Endothelial cell of umbilical vein (primary cell): ENCODE data around the gene CYB561A3. TPM values are rescaled to one million over a fixed set of nuclear protein-coding genes. Genes with fewer than 3 reads are reported as not detected.

Source experiments
- BruUV-seq: library from RNA; stranded (reverse); fragments of 400-500 nt; replicated peaks from 2 replicates; lab custom pipeline; 2021; lab: Mats Ljungman, UMichigan
- CTCF ChIA-PET: fragments of 300-600, 350-600 bp; sonication (Branson Sonifier 250); formaldehyde crosslinking; loops from one replicate; lab custom pipeline; 2021; ENCODE audit warnings: antibody characterized with exemption, inconsistent platforms; lab: Charles Lee
- POLR2A ChIA-PET: fragments of 300-600, 350-600 bp; sonication (Branson Sonifier 250); formaldehyde crosslinking; loops from one replicate; lab custom pipeline; 2021; ENCODE audit warnings: antibody characterized with exemption, inconsistent platforms; lab: Charles Lee
- DNase-seq: peaks from one replicate; pipeline ENCODE4 v3.0.0-alpha.2; 2011; ENCODE audit warnings: low read depth, low spot score
- FAIRE-seq: peaks from 2 replicates; lab custom pipeline; 2011; peaks lifted over from hg19 to GRCh38; lab: Jason Lieb, UNC
- H2AFZ ChIP-seq: 2 replicates; pipeline ENCODE4 v1.6.0; 2012; ENCODE audit warnings: low read depth, low read length, control low read depth, inconsistent platforms
- H3K27ac ChIP-seq: 2 replicates; pipeline ENCODE4 v1.5.1; 2011; ENCODE audit warnings: low read depth, mild to moderate bottlenecking, control low read depth, low read length, moderate library complexity; ENCODE audit not compliant: insufficient read depth
- H3K27me3 ChIP-seq, 2 experiments: 2 replicates each; pipeline versions ENCODE4 v1.6.0 to v1.6.1; 2011; ENCODE audit warnings: low read length in 2 of 2, mixed read lengths in 1 of 2; ENCODE audit not compliant: control insufficient read depth in 2 of 2, insufficient read depth in 2 of 2
- H3K36me3 ChIP-seq, 2 experiments: 2 replicates in 1 of 2; 3 replicates in 1 of 2; pipeline ENCODE4 v1.5.1; 2011; ENCODE audit warnings: low read length in 2 of 2, mild to moderate bottlenecking in 1 of 2, moderate library complexity in 1 of 2; ENCODE audit not compliant: control insufficient read depth in 2 of 2, insufficient read depth in 2 of 2; ENCODE audit errors: extremely low read depth in 1 of 2
- H3K4me1 ChIP-seq: 3 replicates; pipeline ENCODE4 v1.5.1; 2011; ENCODE audit warnings: mild to moderate bottlenecking, low read length; ENCODE audit not compliant: control insufficient read depth, insufficient read depth; ENCODE audit errors: extremely low read depth
- H3K4me2 ChIP-seq: 2 replicates; pipeline ENCODE4 v1.6.1; 2011; ENCODE audit warnings: low read length, control low read depth, mixed read lengths; ENCODE audit not compliant: insufficient read depth
- H3K4me3 ChIP-seq, 3 experiments: fragments of 200-600 bp in 1 of 3; sonication (generic), shearing (Covaris generic) in 1 of 3; replicated peaks in 1 of 3; 2 replicates each; pipeline ENCODE4 v1.5.1; 2011 to 2016; ENCODE audit warnings: control low read depth in 3 of 3, low read length in 3 of 3, mild to moderate bottlenecking in 2 of 3, inconsistent platforms in 1 of 3, low read depth in 1 of 3, moderate library complexity in 1 of 3; ENCODE audit not compliant: insufficient read depth in 1 of 3
- H3K79me2 ChIP-seq: 2 replicates; pipeline ENCODE4 v1.6.0; 2012; ENCODE audit warnings: low read length, inconsistent platforms; ENCODE audit not compliant: control insufficient read depth, insufficient read depth
- H3K9ac ChIP-seq: replicated peaks from 2 replicates; pipeline ENCODE3; 2011; ENCODE audit warnings: low read length, control low read depth; ENCODE audit not compliant: insufficient read depth; ENCODE audit errors: extremely low read depth
- H3K9me1 ChIP-seq: replicated peaks from 3 replicates; pipeline ENCODE4 v1.6.0; 2011; ENCODE audit warnings: mild to moderate bottlenecking, low read length; ENCODE audit not compliant: control insufficient read depth, insufficient read depth; ENCODE audit errors: extremely low read depth
- H3K9me3 ChIP-seq: replicated peaks from 2 replicates; pipeline ENCODE4 v1.5.1; 2012; ENCODE audit warnings: low read length, inconsistent platforms; ENCODE audit not compliant: control insufficient read depth, insufficient read depth
- H4K20me1 ChIP-seq: replicated peaks from 2 replicates; pipeline ENCODE3; 2011; ENCODE audit warnings: mild to moderate bottlenecking, low read length; ENCODE audit not compliant: control insufficient read depth, insufficient read depth; ENCODE audit errors: extremely low read depth
- EZH2 ChIP-seq: IDR thresholded peaks from 2 replicates; pipeline ENCODE4 v1.6.1; 2012; ENCODE audit warnings: borderline replicate concordance, low read depth, mild to moderate bottlenecking, moderate library complexity, low read length, inconsistent platforms; ENCODE audit not compliant: severe bottlenecking
- GATA2 ChIP-seq: IDR thresholded peaks from 2 replicates; pipeline ENCODE4 v1.7.0; 2011; ENCODE audit warnings: low read depth, mild to moderate bottlenecking, moderate library complexity, mixed read lengths, low read length; ENCODE audit not compliant: insufficient read length, insufficient read depth
- JUN ChIP-seq: IDR thresholded peaks from 2 replicates; pipeline ENCODE4 v1.6.1; 2011; ENCODE audit warnings: borderline replicate concordance, low read depth; ENCODE audit not compliant: insufficient read length, insufficient read depth
- POLR2A ChIP-seq: IDR thresholded peaks from 2 replicates; pipeline ENCODE4 v1.6.1; 2012; ENCODE audit warnings: low read depth, mild to moderate bottlenecking, control low read depth, low read length
- dilution Hi-C: fragments of 300-500 bp; cut with MboI; formaldehyde crosslinking; loops from one replicate; pipeline ENCODE4 v1.15.0; 2019; ENCODE audit warnings: low sequenced_read_pairs; ENCODE audit not compliant: extremely low pct_ligation_motif_present
- intact Hi-C: fragments of 100-400 bp; cut with micrococcal nuclease; formaldehyde crosslinking; loops from one replicate; pipeline ENCODE4 v1.10.0; 2022
- polyA plus RNA-seq, 4 experiments: library from polyadenylated mRNA; depleted of rRNA in 3 of 4; stranded (reverse) in 3 of 4; unstranded in 1 of 4; fragments of >200 nt; gene quantifications; 2 replicates each; pipeline versions ENCODE4 v1.2.1 to v1.2.3, GENCODE V29; 2011 to 2012; ENCODE audit warnings: missing spikeins in 1 of 4
- total RNA-seq: library from RNA; stranded (reverse); gene quantifications from 2 replicates; pipeline ENCODE4 v1.2.3, GENCODE V29; 2021
- TF ChIP-seq, protein P1 (sequence below), 2 donors: IDR thresholded peaks; 1 replicate in 1 of 2; 2 replicates in 1 of 2; pipeline ENCODE4 v1.5.1; 2011; ENCODE audit warnings: low read length in 2 of 2, mild to moderate bottlenecking in 2 of 2, moderate library complexity in 2 of 2, control low read depth in 1 of 2, inconsistent platforms in 1 of 2, low read depth in 1 of 2; ENCODE audit not compliant: insufficient read depth in 1 of 2; ENCODE audit errors: extremely low read depth in 1 of 2

The CYB561A3 gene
- total and polyA plus RNA-seq, 2 donors (not counting 3 experiments of a cell fraction or from before 2014, with no cell fraction given), result 41.6 to 103 TPM

DNA sequence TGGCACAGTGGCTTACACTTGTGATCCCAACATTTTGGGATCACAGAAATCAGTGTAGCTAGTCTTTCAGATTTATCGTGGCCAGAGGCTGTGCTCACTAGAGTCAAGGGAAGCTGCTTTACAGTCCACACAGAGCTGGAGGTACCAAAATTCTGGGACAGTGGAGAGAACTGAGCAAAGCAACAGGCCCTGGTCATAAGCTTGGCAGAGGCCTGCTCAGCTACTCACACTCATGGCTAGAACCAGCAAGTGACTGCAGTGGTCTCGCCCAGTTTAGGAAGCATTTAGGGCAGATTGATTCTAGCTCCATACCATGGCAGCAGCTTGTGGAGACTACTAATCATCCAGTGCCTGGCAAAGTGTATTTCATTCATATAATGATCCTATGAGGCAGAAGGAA, 39.5 kb upstream of the CYB561A3 start:
- intact Hi-C loops, result no loop called here
- H3K27ac ChIP-seq, result no peak overlapping the region
- H3K4me2 ChIP-seq, result no peak overlapping the region
- TF ChIP-seq GATA2 (no peak), POLR2A (peak; percentile 6), JUN (no peak), EZH2 (no peak)
- H3K79me2 ChIP-seq, result no peaks in the 10 kb centered on the region
- FAIRE-seq (no peak), DNase-seq (no peak)
- H2AFZ ChIP-seq, result no peak overlapping the region
- CTCF ChIA-PET, result interaction anchor here (1.2 to 2.0 kb wide), 4 partner anchors 9 to 34 kb away, joined by 3 to 10 read pairs (median 6); partner anchors contain the start of gene TMEM216
- no peak overlapping the region for H3K9ac ChIP-seq
- no peaks in the 10 kb centered on the region for H3K9me3 ChIP-seq
- no peaks in the 10 kb centered on the region for H4K20me1 ChIP-seq
- H3K36me3 ChIP-seq, result peaks cover 15 to 36% of the 10 kb centered on the region in 2 experiments
- H3K4me3 ChIP-seq, result no peak overlapping the region
- no TSS peak for BruUV-seq
- H3K4me1 ChIP-seq, result no peaks in the 10 kb centered on the region
- H3K27me3 ChIP-seq, result no peaks in the 10 kb centered on the region
- dilution Hi-C loops, result no loop called here
- POLR2A ChIA-PET, result no interaction called here
- H3K9me1 ChIP-seq, result no peaks in the 10 kb centered on the region

DNA sequence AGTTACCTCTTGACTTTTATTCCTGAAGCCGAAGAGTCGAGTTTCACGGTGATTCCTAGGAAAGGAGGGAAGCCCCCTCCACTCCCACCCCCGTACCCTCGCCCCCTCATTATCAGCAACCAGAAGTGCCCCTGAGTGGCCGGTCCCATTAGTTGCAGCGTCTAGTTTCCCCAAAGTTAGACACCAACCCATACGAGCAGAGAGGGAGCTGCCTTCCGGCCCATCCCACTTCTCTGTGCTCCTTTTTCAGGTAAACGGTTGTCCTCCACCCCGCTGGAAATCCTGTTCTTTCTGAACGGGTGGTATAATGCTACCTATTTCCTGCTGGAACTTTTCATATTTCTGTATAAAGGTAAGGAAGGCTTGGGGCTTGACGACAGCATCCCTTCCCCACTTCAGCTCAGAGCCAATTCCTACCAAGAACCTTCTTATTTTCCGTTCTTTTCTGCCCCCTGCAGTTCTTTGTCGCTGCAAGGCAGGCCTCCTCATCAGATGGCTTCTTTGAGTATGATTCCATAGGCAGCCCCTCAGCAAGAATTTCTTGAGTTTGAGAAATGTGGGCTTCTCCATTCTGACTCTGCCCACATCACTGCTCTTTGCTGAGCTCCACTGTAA, 31.4 kb upstream of the CYB561A3 start:
- TF ChIP-seq, protein P1, sequence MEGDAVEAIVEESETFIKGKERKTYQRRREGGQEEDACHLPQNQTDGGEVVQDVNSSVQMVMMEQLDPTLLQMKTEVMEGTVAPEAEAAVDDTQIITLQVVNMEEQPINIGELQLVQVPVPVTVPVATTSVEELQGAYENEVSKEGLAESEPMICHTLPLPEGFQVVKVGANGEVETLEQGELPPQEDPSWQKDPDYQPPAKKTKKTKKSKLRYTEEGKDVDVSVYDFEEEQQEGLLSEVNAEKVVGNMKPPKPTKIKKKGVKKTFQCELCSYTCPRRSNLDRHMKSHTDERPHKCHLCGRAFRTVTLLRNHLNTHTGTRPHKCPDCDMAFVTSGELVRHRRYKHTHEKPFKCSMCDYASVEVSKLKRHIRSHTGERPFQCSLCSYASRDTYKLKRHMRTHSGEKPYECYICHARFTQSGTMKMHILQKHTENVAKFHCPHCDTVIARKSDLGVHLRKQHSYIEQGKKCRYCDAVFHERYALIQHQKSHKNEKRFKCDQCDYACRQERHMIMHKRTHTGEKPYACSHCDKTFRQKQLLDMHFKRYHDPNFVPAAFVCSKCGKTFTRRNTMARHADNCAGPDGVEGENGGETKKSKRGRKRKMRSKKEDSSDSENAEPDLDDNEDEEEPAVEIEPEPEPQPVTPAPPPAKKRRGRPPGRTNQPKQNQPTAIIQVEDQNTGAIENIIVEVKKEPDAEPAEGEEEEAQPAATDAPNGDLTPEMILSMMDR (IDR thresholded peaks at IDR 0.05; ENCODE audit: extremely low read depth in 1 of 2, insufficient read depth in 1 of 2, low read depth in 1 of 2, low read length in 2 of 2), result peak; percentile 8 to 16
- no peak for TF ChIP-seq GATA2
- Histone ChIP-seq H3K79me2 (no peaks in the 10 kb centered on the region), H4K20me1 (no peaks in the 10 kb centered on the region), H3K27me3 (no peaks in the 10 kb centered on the region), H3K9me3 (no peaks in the 10 kb centered on the region), H3K9ac (peak overlapping the region; percentile 75), H3K4me3 (peak overlapping the region; percentile 71 to 77 (median 71)), H3K9me1 (no peaks in the 10 kb centered on the region), H3K4me2 (peak overlapping the region; percentile 77), H3K4me1 (peaks cover 11% of the 10 kb centered on the region), H3K27ac (no peak overlapping the region), H3K36me3 (peaks cover 0 to 8% of the 10 kb centered on the region in 2 experiments), H2AFZ (peak overlapping the region; percentile 96)
- intact Hi-C loops, result loop anchor here (1.0 to 2.0 kb wide), 2 partner anchors 17 to 56 kb away; no protein-coding TSS in a partner anchor
- FAIRE-seq (peak; percentile 46), DNase-seq (peak; percentile 36)
- POLR2A ChIA-PET, result interaction anchor here (0.6 to 1.0 kb wide), 3 partner anchors 32 to 45 kb away, joined by 3 to 9 read pairs (median 3); partner anchors contain the start of gene CYB561A3
- no TSS peak for BruUV-seq
- CTCF ChIA-PET, result interaction anchor here (0.8 to 3.9 kb wide), 16 partner anchors 8 to 139 kb away, joined by 3 to 24 read pairs (median 6); partner anchors contain the start of genes CYB561A3, DDB1, TKFC and TMEM138
- dilution Hi-C loops, result no loop called here
